ENCODE measurements around the gene THNSL1. TPM values are rescaled to one million over a fixed set of nuclear protein-coding genes. Genes with fewer than 3 reads are reported as not detected.

THNSL1 gene
- total and polyA plus RNA-seq, 9 of the 15 experiments (the other 6 are each of a cell fraction or from before 2014, with no cell fraction given), result 4.5 to 8.6 (median 6.3) TPM

GRCh38 chr10:24993237-24993958 is 23.0 kb upstream of the THNSL1 start (continued):
- TF ChIP-seq ZHX1 (conservative IDR thresholded peaks at IDR 0.05; ENCODE audit: low read length), result no peak

- Histone ChIP-seq H4K20me1 (replicated peaks; ENCODE audit: control insufficient read depth, insufficient read depth, low read length) (no peaks in the 10 kb centered on the region), H2AFZ (ENCODE audit: low read depth, low read length) (no peak overlapping the region), H3K9me3 (replicated peaks; ENCODE audit: control insufficient read depth, insufficient read depth, low read depth, low read length) (no peaks in the 10 kb centered on the region), H3K9ac (ENCODE audit: insufficient read depth in 1 of 2, low read depth in 2 of 2, low read length in 2 of 2) (no peak overlapping the region), H3K4me3 (no peak overlapping the region), H3K27ac (ENCODE audit: extremely low read depth, low read depth, low read length) (no peak overlapping the region), H3K4me1 (replicated peaks in 1 of 2; ENCODE audit: control insufficient read depth in 2 of 2, insufficient read depth in 2 of 2, low read length in 2 of 2) (peaks cover 0 to 4% of the 10 kb centered on the region in 2 experiments; a peak in 2 of 5 replicates), H3K9me1 (ENCODE audit: control insufficient read depth, insufficient read depth, low read length) (no peaks in the 10 kb centered on the region), H3K79me2 (ENCODE audit: control insufficient read depth, insufficient read depth, low read length) (no peaks in the 10 kb centered on the region), H3K4me2 (ENCODE audit: insufficient read depth, low read length) (no peak overlapping the region), H3K27me3 (ENCODE audit: control insufficient read depth in 2 of 2, insufficient read depth in 2 of 2, low read length in 2 of 2) (no peaks in the 10 kb centered on the region), H3K36me3 (ENCODE audit: control insufficient read depth, insufficient read depth, low read length) (no peaks in the 10 kb centered on the region)
- FAIRE-seq (no peak), ATAC-seq (no peak), DNase-seq (ENCODE audit: extremely low read depth in 1 of 4, low spot score in 3 of 4) (no peak)
- intact Hi-C loops (cut with micrococcal nuclease), result no loop called here
- ChIA-PET CTCF (ENCODE audit: low intra/inter-chr PET ratio) (no interaction called here), POLR2A (interaction anchor here (0.6 kb wide), 1 partner anchor 221 kb away, joined by 3 read pairs; no protein-coding TSS in a partner anchor)
- in situ Hi-C loops (cut with MboI), result no loop called here
- BruUV-seq (replicated peaks), result no TSS peak
- TF ChIP-seq CBFA2T2 (conservative IDR thresholded peaks at IDR 0.05), result no peak
- no peak for TF ChIP-seq DIDO1 (tag; IDR thresholded peaks at IDR 0.05; ENCODE audit: low read depth)
- no peak for TF ChIP-seq RREB1 (CRISPR knock-in tag; IDR thresholded peaks at IDR 0.05)
- TF ChIP-seq ZBTB43 (CRISPR knock-in tag; IDR thresholded peaks at IDR 0.05), result no peak
- TF ChIP-seq DMBX1 (CRISPR knock-in tag; IDR thresholded peaks at IDR 0.05; ENCODE audit: borderline replicate concordance), result no peak
- TF ChIP-seq ZNF79 (CRISPR knock-in tag; IDR thresholded peaks at IDR 0.05; ENCODE audit: low read depth), result no peak
- TF ChIP-seq CREB5 (CRISPR knock-in tag; IDR thresholded peaks at IDR 0.05), result no peak
- TF ChIP-seq FOXP1 (CRISPR knock-in tag; IDR thresholded peaks at IDR 0.05), result no peak
Measured at GRCh38 chr10:24995072-24995471, 21.3 kb upstream of the THNSL1 start.
